Panc1 (cell line): ENCODE results near the gene AGBL5.

Experiments
- CTCF ChIP-seq: fragments of 450-650 bp; IDR thresholded peaks from 2 replicates; pipeline ENCODE4 v1.5.1; 2017; ENCODE audit warnings: mild to moderate bottlenecking
- REST ChIP-seq, 2 experiments: IDR thresholded peaks; 2 replicates each; pipeline ENCODE4 v1.6.1; 2011 to 2012; ENCODE audit warnings: low read depth in 2 of 2, control low read depth in 1 of 2, low read length in 1 of 2, mild to moderate bottlenecking in 1 of 2, moderate library complexity in 1 of 2; ENCODE audit not compliant: insufficient read depth in 1 of 2
- SIN3A ChIP-seq: IDR thresholded peaks from 2 replicates; pipeline ENCODE4 v1.6.1; 2012; ENCODE audit warnings: low read depth, mild to moderate bottlenecking, low read length, moderate library complexity, borderline replicate concordance; ENCODE audit not compliant: insufficient read depth

GRCh38 chr2:27039871-27040270 is 11.6 kb upstream of the AGBL5 start:
- no peak for TF ChIP-seq REST (IDR thresholded peaks at IDR 0.05; ENCODE audit: insufficient read depth in 1 of 2, low read depth in 2 of 2, low read length in 1 of 2)
- no peak for TF ChIP-seq CTCF
- TF ChIP-seq SIN3A = no peak
